HL-60 (cell line): ENCODE results near the gene RGS11.
A peak's percentile ranks its signal among the peaks of the same experiment; 100 is the strongest.
"Not testable (repeated sequence)": the region's sequence is repeated elsewhere in the genome, so short reads cannot be mapped to it uniquely, and the experiment has no call there.

Experiments used
- DNase-seq, 2 experiments: peaks; one replicate each; pipeline ENCODE4 v3.0.0-alpha.2; 2010 to 2020; ENCODE audit warnings: low read depth in 1 of 2, low spot score in 1 of 2
- H3K27ac ChIP-seq: fragments of 250-450 bp; sonication (Bioruptor Pico); replicated peaks from 2 replicates; pipeline ENCODE4 v1.5.1; 2020; ENCODE audit warnings: mild to moderate bottlenecking, moderate library complexity
- H3K27me3 ChIP-seq: fragments of 250-450 bp; sonication (Bioruptor Pico); 2 replicates; pipeline ENCODE4 v1.5.1; 2021; ENCODE audit warnings: mild to moderate bottlenecking, moderate library complexity; ENCODE audit not compliant: insufficient read depth, poor library complexity, severe bottlenecking
- H3K4me3 ChIP-seq: replicated peaks from 2 replicates; pipeline ENCODE4 v1.5.1; 2011; ENCODE audit warnings: mild to moderate bottlenecking, control low read depth, low read length; ENCODE audit not compliant: insufficient read depth
- CTCF ChIP-seq: IDR thresholded peaks from one replicate; pipeline ENCODE4 v1.5.1; 2011; ENCODE audit warnings: low read length, control low read depth, inconsistent platforms; ENCODE audit not compliant: insufficient read depth
- GABPA ChIP-seq: IDR thresholded peaks from 2 replicates; pipeline ENCODE4 v1.6.1; 2012; ENCODE audit warnings: low read depth
- POLR2AphosphoS5 ChIP-seq: IDR thresholded peaks from 2 replicates; pipeline ENCODE4 v1.6.1; 2012; ENCODE audit warnings: low read depth
- REST ChIP-seq: IDR thresholded peaks from 2 replicates; pipeline ENCODE4 v1.6.1; 2012; ENCODE audit warnings: low read depth; ENCODE audit not compliant: insufficient replicate concordance
- SPI1 ChIP-seq: IDR thresholded peaks from 2 replicates; pipeline ENCODE4 v1.6.1; 2012; ENCODE audit warnings: low read depth, mild to moderate bottlenecking, borderline replicate concordance

Gene RGS11

DNA sequence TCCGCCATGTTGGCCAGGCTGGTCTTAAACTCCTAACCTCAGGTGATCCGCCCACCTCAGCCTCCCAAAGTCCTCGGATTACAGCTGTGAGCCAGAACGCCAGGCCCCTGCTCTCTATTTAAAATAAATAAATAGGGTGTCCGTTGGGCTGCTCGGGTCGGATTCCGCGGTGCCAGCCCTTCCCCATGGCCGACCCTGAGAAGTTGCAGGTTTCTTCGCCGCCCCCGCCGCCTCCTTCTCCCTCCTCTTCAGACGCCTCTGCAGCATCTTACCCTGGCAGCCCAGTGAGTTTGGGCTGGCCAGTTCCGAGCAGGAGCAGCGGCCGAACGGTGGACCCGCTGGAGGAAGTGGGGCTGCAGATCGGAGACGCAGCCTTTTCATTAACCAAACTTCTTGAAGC lies 44.8 kb downstream of the RGS11 start:
- H3K27me3 ChIP-seq: no peaks in the 10 kb centered on the region
- H3K4me3 ChIP-seq: no peak overlapping the region
- no peak overlapping the region for H3K27ac ChIP-seq
- TF ChIP-seq CTCF: no peak
- no peak for TF ChIP-seq SPI1
- DNase-seq: no peak

DNA sequence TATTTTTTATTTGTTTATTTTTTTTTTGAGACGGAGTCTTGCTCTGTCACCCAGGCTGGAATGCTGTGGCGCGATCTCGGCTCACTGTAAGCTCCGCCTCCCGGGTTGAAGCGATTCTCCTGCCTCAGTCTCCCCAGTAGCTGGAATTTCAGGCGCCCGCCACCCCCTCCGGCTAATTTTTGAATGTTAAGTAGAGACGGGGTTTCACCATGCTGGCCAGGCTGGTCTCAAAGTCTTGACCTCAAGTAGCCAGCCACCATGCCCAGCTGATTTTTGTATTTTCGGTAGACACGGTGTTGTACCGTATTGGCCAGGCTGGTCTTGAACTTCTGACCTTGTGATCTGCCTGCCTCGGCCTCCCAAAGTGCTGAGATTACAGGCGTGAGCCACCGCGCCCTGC lies 45.4 kb downstream of the RGS11 start:
- not testable (repeated sequence) for H3K27ac ChIP-seq, H3K27me3 ChIP-seq, H3K4me3 ChIP-seq, DNase-seq

- Histone ChIP-seq H3K27me3 (no peaks in the 10 kb centered on the region), H3K4me3 (peak overlapping the region; percentile 94), H3K27ac (no peak overlapping the region)
- TF ChIP-seq SPI1 (no peak), POLR2AphosphoS5 (no peak)
- no peak for DNase-seq
These were observed 45.9 kb downstream of the RGS11 start for GRCh38 chr16:229731-230281.

- DNase-seq: peak; percentile 77 to 83
- TF ChIP-seq CTCF: no peak
- TF ChIP-seq GABPA: peak; percentile 89
- TF ChIP-seq REST: no peak
- peak; percentile 96 for TF ChIP-seq POLR2AphosphoS5
- peak; percentile 64; the same call in 1 of the 2 replicates for TF ChIP-seq SPI1
These were observed 46.7 kb downstream of the RGS11 start, which contains the start of gene LUC7L for GRCh38 chr16:228852-229730. Gene LUC7L (minus strand): TSS chr16:229449. CDS start chr16:229339, 110 bp downstream.

GRCh38 chr16:228151-228851 lies 47.4 kb downstream of the RGS11 start:
- Histone ChIP-seq H3K27ac (peak overlapping the region; percentile 90), H3K4me3 (peak overlapping the region; percentile 94), H3K27me3 (no peaks in the 10 kb centered on the region)
- TF ChIP-seq CTCF (no peak), SPI1 (no peak), GABPA (no peak), POLR2AphosphoS5 (no peak), REST (no peak)
- DNase-seq: peak in 1 of 2 experiments; percentile 15

More at GRCh38 chr16:228852-229730, 46.7 kb downstream of the RGS11 start, which contains the start of gene LUC7L:
- Histone ChIP-seq H3K4me3 (peak within 1 kb of the TSS; percentile 94), H3K27ac (peak within 1 kb of the TSS; percentile 90), H3K27me3 (no peaks in the 10 kb centered on the region)
